H1 (cell line): ENCODE results near the gene PLXNB1. TPM values are rescaled to one million over a fixed set of nuclear protein-coding genes. Genes with fewer than 3 reads are reported as not detected.
A peak's percentile ranks its signal among the peaks of the same experiment; 100 is the strongest.

Source experiments
- CTCF ChIA-PET: fragments of 300-600 bp; sonication (Branson Sonifier 250); formaldehyde crosslinking; loops from one replicate; lab custom pipeline; 2021; ENCODE audit not compliant: partially characterized antibody; lab: Charles Lee
- POLR2A ChIA-PET: fragments of 300-600 bp; sonication (Branson Sonifier 250); formaldehyde crosslinking; loops from one replicate; lab custom pipeline; 2021; ENCODE audit warnings: inconsistent platforms; ENCODE audit not compliant: partially characterized antibody; lab: Charles Lee
- DNase-seq, 2 experiments: peaks; one replicate each; pipeline versions ENCODE4 v3.0.0 to v3.0.0-alpha.2; 2010 to 2022; ENCODE audit warnings: low spot score in 2 of 2, low read depth in 1 of 2, mixed read lengths in 1 of 2
- FAIRE-seq: peaks from 2 replicates; lab custom pipeline; 2011; peaks lifted over from hg19 to GRCh38; lab: Jason Lieb, UNC
- H2AFZ ChIP-seq: 2 replicates; pipeline ENCODE4 v1.8.1; 2012; ENCODE audit warnings: low read length, inconsistent platforms
- H2AK5ac ChIP-seq: 2 replicates; pipeline ENCODE4 v1.6.1; 2013; ENCODE audit warnings: low read depth, low read length
- H2BK120ac ChIP-seq: replicated peaks from 2 replicates; pipeline ENCODE3; 2013; ENCODE audit warnings: low read depth, low read length, inconsistent platforms
- H2BK12ac ChIP-seq: 2 replicates; pipeline ENCODE4 v1.6.1; 2013; ENCODE audit warnings: low read depth, low read length
- H2BK15ac ChIP-seq: 2 replicates; pipeline ENCODE4 v1.6.1; 2013; ENCODE audit warnings: low read length
- H2BK20ac ChIP-seq: 2 replicates; pipeline ENCODE4 v1.6.1; 2013; ENCODE audit warnings: low read length
- H2BK5ac ChIP-seq: 2 replicates; pipeline ENCODE4 v1.6.1; 2013; ENCODE audit warnings: low read depth, low read length
- H3K14ac ChIP-seq: 2 replicates; pipeline ENCODE4 v1.6.1; 2013; ENCODE audit warnings: inconsistent platforms; ENCODE audit not compliant: insufficient read length
- H3K18ac ChIP-seq: 2 replicates; pipeline ENCODE4 v1.6.1; 2013; ENCODE audit warnings: low read length; ENCODE audit errors: extremely low read depth
- H3K23ac ChIP-seq: 2 replicates; pipeline ENCODE4 v1.6.1; 2013; ENCODE audit warnings: inconsistent platforms; ENCODE audit not compliant: insufficient read length
- H3K23me2 ChIP-seq: 2 replicates; pipeline ENCODE4 v1.6.1; 2013; ENCODE audit warnings: low read depth, low read length
- H3K27ac ChIP-seq: 2 replicates; pipeline ENCODE4 v1.6.1; 2011; ENCODE audit warnings: low read depth, low read length, inconsistent platforms
- H3K27me3 ChIP-seq, 4 experiments: replicated peaks in 1 of 4; 1 replicate in 1 of 4; 2 replicates in 3 of 4; pipeline versions ENCODE4 v1.6.1 to v1.8.1; 2011 to 2013; ENCODE audit warnings: low read length in 3 of 4, mild to moderate bottlenecking in 3 of 4, inconsistent platforms in 2 of 4, mixed read lengths in 2 of 4, moderate library complexity in 1 of 4; ENCODE audit not compliant: control insufficient read depth in 3 of 4, insufficient read depth in 3 of 4; ENCODE audit errors: extremely low read depth in 1 of 4
- H3K36me3 ChIP-seq, 4 experiments: 2 replicates each; pipeline versions ENCODE4 v1.6.1 to v1.8.1; 2011 to 2013; ENCODE audit warnings: mild to moderate bottlenecking in 4 of 4, low read length in 3 of 4, moderate library complexity in 2 of 4, control low read depth in 1 of 4, inconsistent platforms in 1 of 4; ENCODE audit not compliant: insufficient read depth in 4 of 4, control insufficient read depth in 2 of 4
- H3K4ac ChIP-seq: replicated peaks from 2 replicates; pipeline ENCODE3; 2013; ENCODE audit warnings: low read length, low read depth, mixed read lengths, inconsistent platforms; ENCODE audit not compliant: insufficient read length
- H3K4me1 ChIP-seq, 4 experiments: replicated peaks in 1 of 4; 1 replicate in 1 of 4; 2 replicates in 3 of 4; pipeline versions ENCODE4 v1.6.1 to v1.8.1; 2011 to 2013; ENCODE audit warnings: low read length in 3 of 4, inconsistent platforms in 2 of 4, mixed read lengths in 1 of 4; ENCODE audit not compliant: insufficient read depth in 4 of 4, control insufficient read depth in 3 of 4
- H3K4me2 ChIP-seq, 2 experiments: 2 replicates each; pipeline versions ENCODE4 v1.6.1 to v1.8.1; 2011 to 2013; ENCODE audit warnings: low read depth in 2 of 2, low read length in 2 of 2, control low read depth in 1 of 2, inconsistent platforms in 1 of 2, mild to moderate bottlenecking in 1 of 2; ENCODE audit not compliant: insufficient read depth in 1 of 2
- H3K4me3 ChIP-seq, 4 experiments: fragments of 200-600, 300-600 bp in 1 of 4; sonication (generic), shearing (Covaris generic), sonication (Bioruptor Twin) in 1 of 4; 2 replicates each; pipeline versions ENCODE4 v1.5.1 to v1.8.1; 2011 to 2016; ENCODE audit warnings: low read length in 4 of 4, low read depth in 3 of 4, control low read depth in 2 of 4, inconsistent platforms in 2 of 4, mild to moderate bottlenecking in 2 of 4, mixed read lengths in 1 of 4, moderate library complexity in 1 of 4; ENCODE audit not compliant: insufficient read depth in 2 of 4; ENCODE audit errors: extremely low read depth in 1 of 4
- H3K56ac ChIP-seq: replicated peaks from 2 replicates; pipeline ENCODE3; 2013; ENCODE audit warnings: low read depth, mild to moderate bottlenecking, mixed read lengths, low read length, inconsistent platforms; ENCODE audit not compliant: insufficient read length
- H3K79me1 ChIP-seq: 2 replicates; pipeline ENCODE4 v1.6.1; 2013; ENCODE audit warnings: low read depth, low read length, control low read depth
- H3K79me2 ChIP-seq, 2 experiments: 2 replicates each; pipeline versions ENCODE4 v1.6.1 to v1.8.1; 2012 to 2013; ENCODE audit warnings: low read length in 2 of 2, mild to moderate bottlenecking in 2 of 2, inconsistent platforms in 1 of 2; ENCODE audit not compliant: insufficient read depth in 2 of 2, control insufficient read depth in 1 of 2
- H3K9ac ChIP-seq, 4 experiments: replicated peaks in 1 of 4; 1 replicate in 1 of 4; 2 replicates in 3 of 4; pipeline versions ENCODE4 v1.6.1 to v1.8.1; 2011 to 2013; ENCODE audit warnings: low read depth in 3 of 4, low read length in 3 of 4, control low read depth in 2 of 4, mild to moderate bottlenecking in 2 of 4, moderate library complexity in 2 of 4, inconsistent platforms in 1 of 4; ENCODE audit errors: extremely low read depth in 1 of 4
- H3K9me3 ChIP-seq, 2 experiments: 2 replicates each; pipeline versions ENCODE4 v1.6.1 to v1.8.1; 2012 to 2013; ENCODE audit warnings: mild to moderate bottlenecking in 2 of 2, moderate library complexity in 2 of 2, control low read depth in 1 of 2, inconsistent platforms in 1 of 2, low read depth in 1 of 2, low read length in 1 of 2, mixed read lengths in 1 of 2; ENCODE audit not compliant: insufficient read depth in 2 of 2
- H4K20me1 ChIP-seq, 2 experiments: replicated peaks in 1 of 2; 2 replicates each; pipeline versions ENCODE3 to v1.8.1; 2011 to 2013; ENCODE audit warnings: inconsistent platforms in 2 of 2, low read length in 2 of 2, mild to moderate bottlenecking in 1 of 2; ENCODE audit not compliant: insufficient read depth in 2 of 2, control insufficient read depth in 1 of 2
- H4K5ac ChIP-seq: 2 replicates; pipeline ENCODE4 v1.6.1; 2013; ENCODE audit warnings: low read length, low read depth, mixed read lengths, inconsistent platforms; ENCODE audit not compliant: insufficient read length
- H4K8ac ChIP-seq: 2 replicates; pipeline ENCODE4 v1.8.0; 2013; ENCODE audit warnings: mild to moderate bottlenecking, moderate library complexity, low read length, inconsistent platforms; ENCODE audit not compliant: insufficient read depth; ENCODE audit errors: extremely low read depth
- H4K91ac ChIP-seq: replicated peaks from 2 replicates; pipeline ENCODE3; 2013; ENCODE audit warnings: low read length, mixed read lengths, inconsistent platforms; ENCODE audit not compliant: insufficient read length
- TCF12 ChIP-seq: IDR thresholded peaks from 2 replicates; pipeline ENCODE4 v1.6.1; 2011; ENCODE audit warnings: low read depth, mild to moderate bottlenecking, low read length
- WGBS, 2 experiments: shearing (Covaris generic) in 1 of 2; methylation state at CpG; one replicate each; pipeline versions ENCODE4 v1.1.6 to v1.1.7; 2013 to 2015; ENCODE audit warnings: low lambda C conversion rate in 2 of 2, mixed read lengths in 2 of 2, inconsistent platforms in 1 of 2, low coverage in 1 of 2, missing lambda C conversion rate in 1 of 2; ENCODE audit not compliant: insufficient replicate concordance in 2 of 2, insufficient coverage in 1 of 2, insufficient read length in 1 of 2; ENCODE audit errors: extremely low coverage in 1 of 2, missing lambda C conversion rate in 1 of 2; 5-methylcytosine and 5-hydroxymethylcytosine counted together
- polyA plus RNA-seq, 7 experiments: library from polyadenylated mRNA; depleted of rRNA in 3 of 7; stranded (reverse) in 5 of 7; unstranded in 2 of 7; fragments of >200 nt in 5 of 7; fragments of 200-250 nt in 2 of 7; gene quantifications; 1 replicate in 5 of 7; 2 replicates in 1 of 7; 4 replicates in 1 of 7; pipeline versions ENCODE4 v1.2.1 to v1.2.3, GENCODE V29; 2011 to 2013; ENCODE audit warnings: missing spikeins in 2 of 7, mixed read lengths in 2 of 7
- total RNA-seq: library from RNA; stranded (reverse); fragmentation: NEBNext Ultra II Directional; extraction: Animal tissue kit (Norgen Biotek cat#: 25700); gene quantifications from 2 replicates; pipeline ENCODE4 v1.2.1, GENCODE V29; 2021

The PLXNB1 gene
- total and polyA plus RNA-seq, 2 of the 8 experiments (the other 6 are each of a cell fraction or from before 2014, with no cell fraction given), result 109 to 114 TPM

DNA sequence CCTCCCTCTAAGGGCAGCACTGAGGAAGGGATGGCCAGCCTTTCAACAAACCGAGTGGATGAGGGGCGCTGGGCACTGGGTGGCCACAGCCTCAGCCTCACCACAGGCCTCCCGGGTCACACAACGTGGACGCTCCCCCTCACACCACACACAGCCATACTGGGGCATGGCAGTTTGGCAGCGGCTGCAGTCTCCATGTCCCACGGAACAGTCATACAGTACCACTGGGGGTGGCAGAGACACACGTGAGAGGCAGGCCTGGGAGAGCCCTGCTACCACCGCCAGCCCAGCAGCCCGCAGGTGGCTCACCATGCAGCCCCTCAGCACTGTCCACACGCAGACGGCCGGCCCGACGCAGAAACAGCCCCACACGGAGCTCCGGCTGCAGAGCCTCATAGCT, 11.7 kb downstream of the PLXNB1 start:
- Histone ChIP-seq H2AK5ac (no peak overlapping the region), H3K79me2 (peaks cover 0 to 13% of the 10 kb centered on the region in 2 experiments; a peak in 1 of 4 replicates), H3K9me3 (no peaks in the 10 kb centered on the region), H3K4me2 (no peak overlapping the region), H2BK20ac (no peak overlapping the region), H2BK5ac (no peak overlapping the region), H4K20me1 (peaks cover 17 to 52% of the 10 kb centered on the region in 2 experiments), H4K8ac (peak overlapping the region; percentile 85; the same call in 1 of the 2 replicates), H2BK12ac (no peak overlapping the region), H3K36me3 (peaks cover 53 to 63% (median 58%) of the 10 kb centered on the region in 4 experiments), H4K5ac (no peak overlapping the region), H3K4me3 (no peak overlapping the region), H3K4ac (no peak overlapping the region), H2BK120ac (no peak overlapping the region), H3K27ac (no peak overlapping the region), H2BK15ac (no peak overlapping the region), H2AFZ (no peak overlapping the region), H4K91ac (no peak overlapping the region), H3K4me1 (no peaks in the 10 kb centered on the region), H3K9ac (no peak overlapping the region), H3K14ac (no peak overlapping the region), H3K27me3 (no peaks in the 10 kb centered on the region), H3K18ac (no peak overlapping the region), H3K79me1 (peaks cover 10% of the 10 kb centered on the region), H3K56ac (no peak overlapping the region), H3K23ac (no peak overlapping the region), H3K23me2 (no peaks in the 10 kb centered on the region)
- no peak for FAIRE-seq
- ChIA-PET POLR2A (interaction anchor here (0.9 to 31.5 kb wide), 8 partner anchors 4 to 97 kb away, joined by 3 to 650 read pairs (median 16); partner anchors contain the start of gene PLXNB1), CTCF (interaction anchor here (1.9 to 6.9 kb wide), 5 partner anchors 10 to 18 kb away, joined by 18 to 95 read pairs (median 22); no protein-coding TSS in a partner anchor)
- DNase-seq, result no peak
- 93% methylated on average over 17 of the region's 17 CpGs; no CpG with 5 or more reads in 1 of the 2 experiments for WGBS, 2 experiments
- TF ChIP-seq TCF12, result no peak
